WTC11 (cell line): Measurements from ENCODE around the gene C11orf87. TPM values are rescaled to one million over a fixed set of nuclear protein-coding genes. Genes with fewer than 3 reads are reported as not detected.

Experiments used
- ATAC-seq: fragments of 200-7000 bp; cut with Tn5 transposase; 2 replicates; pipeline ENCODE4 v1.10.0; 2021; ENCODE audit warnings: mild to moderate bottlenecking, moderate library complexity
- CTCF ChIA-PET: fragments of 300-600 bp; sonication (Branson Sonifier 250); formaldehyde crosslinking; loops from one replicate; lab custom pipeline; 2021; ENCODE audit warnings: antibody characterized with exemption; lab: Charles Lee
- POLR2A ChIA-PET: fragments of 350-600 bp; sonication (Branson Sonifier 250); formaldehyde crosslinking; loops from one replicate; lab custom pipeline; 2021; ENCODE audit warnings: antibody characterized with exemption; lab: Charles Lee
- DNase-seq: peaks from one replicate; pipeline ENCODE4 v3.0.0; 2021; ENCODE audit warnings: low spot score
- H3K27ac Mint-ChIP-seq: 2 replicates; pipeline ENCODE4 v1.8.0; 2021; ENCODE audit warnings: mixed read lengths
- H3K27me3 Mint-ChIP-seq: 2 replicates; pipeline ENCODE4 v1.8.0; 2021; ENCODE audit warnings: low read depth, mild to moderate bottlenecking, moderate library complexity, mixed read lengths
- H3K36me3 Mint-ChIP-seq: 2 replicates; pipeline ENCODE4 v1.8.0; 2021; ENCODE audit warnings: mixed read lengths
- H3K4me1 Mint-ChIP-seq: 2 replicates; pipeline ENCODE4 v1.8.0; 2022; ENCODE audit warnings: mixed read lengths
- H3K4me3 Mint-ChIP-seq: 2 replicates; pipeline ENCODE4 v1.8.0; 2021; ENCODE audit warnings: mild to moderate bottlenecking, moderate library complexity, mixed read lengths
- H3K9me3 Mint-ChIP-seq: 2 replicates; pipeline ENCODE4 v1.8.0; 2021; ENCODE audit warnings: mixed read lengths
- CBFB ChIP-seq: sonication (generic); formaldehyde crosslinking; IDR thresholded peaks from 2 replicates; pipeline ENCODE4 v1.8.1; 2022; ENCODE audit warnings: mild to moderate bottlenecking, low read depth, missing genetic modification reagents
- EMX1 ChIP-seq: fragments of 250-450 bp; sonication (Bioruptor Pico); IDR thresholded peaks from 2 replicates; pipeline ENCODE4 v1.8.0; 2021; ENCODE audit warnings: mild to moderate bottlenecking
- ETV6 ChIP-seq: sonication (generic); formaldehyde crosslinking; IDR thresholded peaks from 2 replicates; pipeline ENCODE4 v1.8.1; 2022; ENCODE audit warnings: mild to moderate bottlenecking, missing genetic modification reagents
- FOXJ3 ChIP-seq: sonication (generic); formaldehyde crosslinking; IDR thresholded peaks from 2 replicates; pipeline ENCODE4 v1.9.0; 2021; ENCODE audit warnings: missing genetic modification reagents, mild to moderate bottlenecking, borderline replicate concordance
- FOXK1 ChIP-seq: sonication (generic); formaldehyde crosslinking; IDR thresholded peaks from 2 replicates; pipeline ENCODE4 v1.8.0; 2022; ENCODE audit warnings: mild to moderate bottlenecking, moderate library complexity, missing genetic modification reagents
- GRHL2 ChIP-seq: fragments of 250-450 bp; sonication (Bioruptor Pico); IDR thresholded peaks from 2 replicates; pipeline ENCODE4 v1.8.0; 2022; ENCODE audit warnings: mild to moderate bottlenecking, moderate library complexity; ENCODE audit not compliant: insufficient replicate concordance, severe bottlenecking
- JUN ChIP-seq: sonication (generic); formaldehyde crosslinking; IDR thresholded peaks from 2 replicates; pipeline ENCODE4 v1.8.0; 2023; ENCODE audit warnings: mild to moderate bottlenecking, missing genetic modification reagents
- MXD4 ChIP-seq: fragments of 250-450 bp; sonication (Bioruptor Pico); IDR thresholded peaks from 2 replicates; pipeline ENCODE4 v1.8.0; 2021; ENCODE audit warnings: mild to moderate bottlenecking, moderate library complexity, borderline replicate concordance
- NFATC4 ChIP-seq: fragments of 250-450 bp; sonication (Bioruptor Pico); IDR thresholded peaks from 2 replicates; pipeline ENCODE4 v1.9.0; 2021; ENCODE audit warnings: mild to moderate bottlenecking
- NFE2L1 ChIP-seq: sonication (generic); formaldehyde crosslinking; IDR thresholded peaks from 2 replicates; pipeline ENCODE4 v1.8.1; 2023; ENCODE audit warnings: missing genetic modification reagents
- NFYB ChIP-seq: sonication (generic); formaldehyde crosslinking; conservative IDR thresholded peaks from 2 replicates; pipeline ENCODE4 v1.8.0; 2022; ENCODE audit warnings: low read depth, missing genetic modification reagents
- NR3C1 ChIP-seq: sonication (generic); formaldehyde crosslinking; conservative IDR thresholded peaks from 2 replicates; pipeline ENCODE4 v1.8.1; 2023; ENCODE audit warnings: low read depth, mild to moderate bottlenecking, missing genetic modification reagents
- OVOL2 ChIP-seq: fragments of 250-450 bp; sonication (Bioruptor Pico); IDR thresholded peaks from 2 replicates; pipeline ENCODE4 v1.9.0; 2021; ENCODE audit warnings: mild to moderate bottlenecking, borderline replicate concordance
- TEAD4 ChIP-seq: sonication (generic); formaldehyde crosslinking; IDR thresholded peaks from 2 replicates; pipeline ENCODE4 v1.8.0; 2022; ENCODE audit warnings: mild to moderate bottlenecking, missing genetic modification reagents
- TP53 ChIP-seq: sonication (generic); formaldehyde crosslinking; IDR thresholded peaks from 2 replicates; pipeline ENCODE4 v1.8.1; 2023; ENCODE audit warnings: mild to moderate bottlenecking, missing genetic modification reagents
- ZBTB21 ChIP-seq: sonication (generic); formaldehyde crosslinking; IDR thresholded peaks from 2 replicates; pipeline ENCODE4 v1.8.1; 2023; ENCODE audit warnings: mild to moderate bottlenecking, missing genetic modification reagents, borderline replicate concordance
- ZNF138 ChIP-seq: sonication (generic); formaldehyde crosslinking; conservative IDR thresholded peaks from 2 replicates; pipeline ENCODE4 v1.8.1; 2022; ENCODE audit warnings: mild to moderate bottlenecking, moderate library complexity, missing genetic modification reagents
- ZNF416 ChIP-seq: fragments of 250-450 bp; sonication (Bioruptor Pico); IDR thresholded peaks from 2 replicates; pipeline ENCODE4 v1.9.0; 2021; ENCODE audit warnings: mild to moderate bottlenecking, inconsistent platforms
- total RNA-seq: library from RNA; stranded (reverse); gene quantifications from 3 replicates; pipeline ENCODE4 v1.2.3, GENCODE V29; 2021
- TF ChIP-seq, protein P1 (sequence below): fragments of 250-450 bp; sonication (Bioruptor Pico); IDR thresholded peaks from 2 replicates; pipeline ENCODE4 v1.9.0; 2021; ENCODE audit warnings: mild to moderate bottlenecking, borderline replicate concordance
- TF ChIP-seq, protein P2 (sequence below): sonication (generic); formaldehyde crosslinking; IDR thresholded peaks from 2 replicates; pipeline ENCODE4 v1.8.0; 2023; ENCODE audit warnings: missing genetic modification reagents
- TF ChIP-seq, protein P3 (sequence below): sonication (generic); formaldehyde crosslinking; IDR thresholded peaks from 2 replicates; pipeline ENCODE4 v1.8.1; 2022; ENCODE audit warnings: mild to moderate bottlenecking, missing genetic modification reagents, moderate library complexity, borderline replicate concordance
- TF ChIP-seq, protein P4 (sequence below): fragments of 250-450 bp; sonication (Bioruptor Pico); IDR thresholded peaks from 2 replicates; pipeline ENCODE4 v1.9.0; 2021; ENCODE audit warnings: moderate library complexity, mild to moderate bottlenecking, inconsistent platforms, borderline replicate concordance
- TF ChIP-seq, protein P5 (sequence below): sonication (generic); formaldehyde crosslinking; IDR thresholded peaks from 2 replicates; pipeline ENCODE4 v1.8.1; 2023; ENCODE audit warnings: mild to moderate bottlenecking, moderate library complexity, missing genetic modification reagents
- TF ChIP-seq, protein P6 (sequence below): fragments of 250-450 bp; sonication (Bioruptor Pico); IDR thresholded peaks from 2 replicates; pipeline ENCODE4 v2.1.2; 2022; ENCODE audit warnings: mild to moderate bottlenecking, moderate library complexity
- TF ChIP-seq, protein P7 (sequence below): fragments of 250-450 bp; sonication (Bioruptor Pico); conservative IDR thresholded peaks from 2 replicates; pipeline ENCODE4 v1.9.0; 2021; ENCODE audit warnings: mild to moderate bottlenecking

The C11orf87 gene
- total RNA-seq, 1 experiment from 2014 or later: 0.20 TPM

DNA sequence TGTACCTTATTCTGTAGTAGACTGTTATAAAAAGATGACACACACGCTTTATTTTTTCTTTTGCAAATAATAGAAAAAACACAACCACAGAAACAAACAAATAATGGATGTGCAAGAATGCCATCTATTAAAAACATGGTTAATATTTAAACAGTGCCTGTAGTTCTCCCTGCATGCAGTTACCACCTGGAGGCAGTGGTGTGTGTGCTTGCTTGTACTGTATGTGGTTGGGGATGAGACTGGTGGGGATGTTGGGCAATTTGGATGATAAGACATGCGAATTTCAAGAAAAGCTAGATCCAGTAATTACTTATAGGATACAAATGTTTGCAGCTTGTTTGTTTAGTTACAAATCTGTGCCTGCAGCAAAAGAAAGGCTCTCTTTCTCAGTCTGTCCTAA lies 3.6 kb downstream of the C11orf87 start (continued):
- TF ChIP-seq, protein P1, sequence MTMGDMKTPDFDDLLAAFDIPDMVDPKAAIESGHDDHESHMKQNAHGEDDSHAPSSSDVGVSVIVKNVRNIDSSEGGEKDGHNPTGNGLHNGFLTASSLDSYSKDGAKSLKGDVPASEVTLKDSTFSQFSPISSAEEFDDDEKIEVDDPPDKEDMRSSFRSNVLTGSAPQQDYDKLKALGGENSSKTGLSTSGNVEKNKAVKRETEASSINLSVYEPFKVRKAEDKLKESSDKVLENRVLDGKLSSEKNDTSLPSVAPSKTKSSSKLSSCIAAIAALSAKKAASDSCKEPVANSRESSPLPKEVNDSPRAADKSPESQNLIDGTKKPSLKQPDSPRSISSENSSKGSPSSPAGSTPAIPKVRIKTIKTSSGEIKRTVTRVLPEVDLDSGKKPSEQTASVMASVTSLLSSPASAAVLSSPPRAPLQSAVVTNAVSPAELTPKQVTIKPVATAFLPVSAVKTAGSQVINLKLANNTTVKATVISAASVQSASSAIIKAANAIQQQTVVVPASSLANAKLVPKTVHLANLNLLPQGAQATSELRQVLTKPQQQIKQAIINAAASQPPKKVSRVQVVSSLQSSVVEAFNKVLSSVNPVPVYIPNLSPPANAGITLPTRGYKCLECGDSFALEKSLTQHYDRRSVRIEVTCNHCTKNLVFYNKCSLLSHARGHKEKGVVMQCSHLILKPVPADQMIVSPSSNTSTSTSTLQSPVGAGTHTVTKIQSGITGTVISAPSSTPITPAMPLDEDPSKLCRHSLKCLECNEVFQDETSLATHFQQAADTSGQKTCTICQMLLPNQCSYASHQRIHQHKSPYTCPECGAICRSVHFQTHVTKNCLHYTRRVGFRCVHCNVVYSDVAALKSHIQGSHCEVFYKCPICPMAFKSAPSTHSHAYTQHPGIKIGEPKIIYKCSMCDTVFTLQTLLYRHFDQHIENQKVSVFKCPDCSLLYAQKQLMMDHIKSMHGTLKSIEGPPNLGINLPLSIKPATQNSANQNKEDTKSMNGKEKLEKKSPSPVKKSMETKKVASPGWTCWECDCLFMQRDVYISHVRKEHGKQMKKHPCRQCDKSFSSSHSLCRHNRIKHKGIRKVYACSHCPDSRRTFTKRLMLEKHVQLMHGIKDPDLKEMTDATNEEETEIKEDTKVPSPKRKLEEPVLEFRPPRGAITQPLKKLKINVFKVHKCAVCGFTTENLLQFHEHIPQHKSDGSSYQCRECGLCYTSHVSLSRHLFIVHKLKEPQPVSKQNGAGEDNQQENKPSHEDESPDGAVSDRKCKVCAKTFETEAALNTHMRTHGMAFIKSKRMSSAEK (CRISPR knock-in tag): no peak
- TF ChIP-seq NFYB (no peak), NFE2L1 (CRISPR knock-in tag) (no peak), MXD4 (no peak), ETV6 (CRISPR knock-in tag) (no peak), NR3C1 (CRISPR knock-in tag) (no peak), JUN (no peak), NFATC4 (CRISPR knock-in tag) (no peak), ZBTB21 (no peak), OVOL2 (CRISPR knock-in tag) (no peak)
- TF ChIP-seq, protein P2, sequence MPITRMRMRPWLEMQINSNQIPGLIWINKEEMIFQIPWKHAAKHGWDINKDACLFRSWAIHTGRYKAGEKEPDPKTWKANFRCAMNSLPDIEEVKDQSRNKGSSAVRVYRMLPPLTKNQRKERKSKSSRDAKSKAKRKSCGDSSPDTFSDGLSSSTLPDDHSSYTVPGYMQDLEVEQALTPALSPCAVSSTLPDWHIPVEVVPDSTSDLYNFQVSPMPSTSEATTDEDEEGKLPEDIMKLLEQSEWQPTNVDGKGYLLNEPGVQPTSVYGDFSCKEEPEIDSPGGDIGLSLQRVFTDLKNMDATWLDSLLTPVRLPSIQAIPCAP: no peak
- TF ChIP-seq, protein P3, sequence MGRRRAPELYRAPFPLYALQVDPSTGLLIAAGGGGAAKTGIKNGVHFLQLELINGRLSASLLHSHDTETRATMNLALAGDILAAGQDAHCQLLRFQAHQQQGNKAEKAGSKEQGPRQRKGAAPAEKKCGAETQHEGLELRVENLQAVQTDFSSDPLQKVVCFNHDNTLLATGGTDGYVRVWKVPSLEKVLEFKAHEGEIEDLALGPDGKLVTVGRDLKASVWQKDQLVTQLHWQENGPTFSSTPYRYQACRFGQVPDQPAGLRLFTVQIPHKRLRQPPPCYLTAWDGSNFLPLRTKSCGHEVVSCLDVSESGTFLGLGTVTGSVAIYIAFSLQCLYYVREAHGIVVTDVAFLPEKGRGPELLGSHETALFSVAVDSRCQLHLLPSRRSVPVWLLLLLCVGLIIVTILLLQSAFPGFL (CRISPR knock-in tag): no peak

DNA sequence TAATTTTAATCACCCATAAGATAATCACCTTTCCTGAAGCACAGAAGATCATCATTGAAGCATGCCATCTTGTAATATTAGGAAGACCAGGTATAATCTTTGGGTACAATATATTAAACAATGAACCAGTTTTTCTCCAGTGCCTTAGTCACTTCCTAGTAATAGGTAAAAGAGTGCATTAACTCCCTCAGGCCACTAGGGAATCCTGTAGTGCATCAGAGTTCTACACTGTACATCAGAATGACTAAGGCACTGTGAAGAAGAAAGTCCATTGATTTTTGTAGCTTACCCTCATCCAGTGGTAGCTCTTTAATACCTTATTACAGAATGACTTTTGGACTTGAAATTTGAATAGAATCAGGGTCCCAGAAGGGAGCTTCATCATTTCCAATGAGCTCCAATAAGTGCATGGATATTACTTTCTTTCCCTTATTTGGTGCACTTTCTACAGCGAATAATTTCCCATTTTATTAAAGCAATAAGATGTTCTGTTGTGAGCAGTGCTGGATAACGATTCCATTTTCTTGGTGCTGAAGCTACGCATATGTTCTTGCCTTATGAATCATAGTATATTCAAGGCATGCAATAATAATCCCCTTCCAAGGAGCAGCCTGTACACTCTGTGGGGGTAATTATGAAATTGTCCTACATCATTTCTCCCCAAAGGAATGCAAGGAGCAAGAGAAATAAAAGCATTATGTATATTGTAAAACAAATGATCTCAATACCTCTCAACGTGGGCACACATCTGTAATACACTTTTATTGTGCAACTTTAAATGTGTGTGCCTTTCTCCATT lies 4.7 kb downstream of the C11orf87 start:
- ATAC-seq (no peak), DNase-seq (no peak)
- Mint-ChIP-seq H3K4me1 (peaks cover 11% of the 10 kb centered on the region; the same call in 1 of the 2 replicates), H3K36me3 (no peaks in the 10 kb centered on the region), H3K27ac (no peak overlapping the region), H3K9me3 (no peaks in the 10 kb centered on the region), H3K27me3 (peaks cover 51% of the 10 kb centered on the region), H3K4me3 (no peak overlapping the region)
- ChIA-PET POLR2A (no interaction called here), CTCF (interaction anchor here (1.0 to 1.3 kb wide), 3 partner anchors 10 to 271 kb away, joined by 3 to 4 read pairs (median 3); no protein-coding TSS in a partner anchor)
- TF ChIP-seq, protein P4, sequence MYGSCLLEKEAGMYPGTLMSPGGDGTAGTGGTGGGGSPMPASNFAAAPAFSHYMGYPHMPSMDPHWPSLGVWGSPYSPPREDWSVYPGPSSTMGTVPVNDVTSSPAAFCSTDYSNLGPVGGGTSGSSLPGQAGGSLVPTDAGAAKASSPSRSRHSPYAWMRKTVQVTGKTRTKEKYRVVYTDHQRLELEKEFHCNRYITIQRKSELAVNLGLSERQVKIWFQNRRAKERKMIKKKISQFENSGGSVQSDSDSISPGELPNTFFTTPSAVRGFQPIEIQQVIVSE (CRISPR knock-in tag): no peak
- TF ChIP-seq FOXK1 (CRISPR knock-in tag) (no peak), TEAD4 (CRISPR knock-in tag) (no peak), ZNF416 (CRISPR knock-in tag) (no peak), GRHL2 (no peak), ZNF138 (CRISPR knock-in tag) (no peak), EMX1 (CRISPR knock-in tag) (no peak), CBFB (CRISPR knock-in tag) (no peak), FOXJ3 (CRISPR knock-in tag) (no peak), NR3C1 (CRISPR knock-in tag) (no peak), TP53 (CRISPR knock-in tag) (no peak)
- TF ChIP-seq, protein P5, sequence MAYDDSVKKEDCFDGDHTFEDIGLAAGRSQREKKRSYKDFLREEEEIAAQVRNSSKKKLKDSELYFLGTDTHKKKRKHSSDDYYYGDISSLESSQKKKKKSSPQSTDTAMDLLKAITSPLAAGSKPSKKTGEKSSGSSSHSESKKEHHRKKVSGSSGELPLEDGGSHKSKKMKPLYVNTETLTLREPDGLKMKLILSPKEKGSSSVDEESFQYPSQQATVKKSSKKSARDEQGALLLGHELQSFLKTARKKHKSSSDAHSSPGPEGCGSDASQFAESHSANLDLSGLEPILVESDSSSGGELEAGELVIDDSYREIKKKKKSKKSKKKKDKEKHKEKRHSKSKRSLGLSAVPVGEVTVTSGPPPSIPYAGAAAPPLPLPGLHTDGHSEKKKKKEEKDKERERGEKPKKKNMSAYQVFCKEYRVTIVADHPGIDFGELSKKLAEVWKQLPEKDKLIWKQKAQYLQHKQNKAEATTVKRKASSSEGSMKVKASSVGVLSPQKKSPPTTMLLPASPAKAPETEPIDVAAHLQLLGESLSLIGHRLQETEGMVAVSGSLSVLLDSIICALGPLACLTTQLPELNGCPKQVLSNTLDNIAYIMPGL: no peak
- TF ChIP-seq, protein P6, sequence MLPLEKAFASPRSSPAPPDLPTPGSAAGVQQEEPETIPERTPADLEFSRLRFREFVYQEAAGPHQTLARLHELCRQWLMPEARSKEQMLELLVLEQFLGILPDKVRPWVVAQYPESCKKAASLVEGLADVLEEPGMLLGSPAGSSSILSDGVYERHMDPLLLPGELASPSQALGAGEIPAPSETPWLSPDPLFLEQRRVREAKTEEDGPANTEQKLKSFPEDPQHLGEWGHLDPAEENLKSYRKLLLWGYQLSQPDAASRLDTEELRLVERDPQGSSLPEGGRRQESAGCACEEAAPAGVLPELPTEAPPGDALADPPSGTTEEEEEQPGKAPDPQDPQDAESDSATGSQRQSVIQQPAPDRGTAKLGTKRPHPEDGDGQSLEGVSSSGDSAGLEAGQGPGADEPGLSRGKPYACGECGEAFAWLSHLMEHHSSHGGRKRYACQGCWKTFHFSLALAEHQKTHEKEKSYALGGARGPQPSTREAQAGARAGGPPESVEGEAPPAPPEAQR: no peak
- TF ChIP-seq, protein P7, sequence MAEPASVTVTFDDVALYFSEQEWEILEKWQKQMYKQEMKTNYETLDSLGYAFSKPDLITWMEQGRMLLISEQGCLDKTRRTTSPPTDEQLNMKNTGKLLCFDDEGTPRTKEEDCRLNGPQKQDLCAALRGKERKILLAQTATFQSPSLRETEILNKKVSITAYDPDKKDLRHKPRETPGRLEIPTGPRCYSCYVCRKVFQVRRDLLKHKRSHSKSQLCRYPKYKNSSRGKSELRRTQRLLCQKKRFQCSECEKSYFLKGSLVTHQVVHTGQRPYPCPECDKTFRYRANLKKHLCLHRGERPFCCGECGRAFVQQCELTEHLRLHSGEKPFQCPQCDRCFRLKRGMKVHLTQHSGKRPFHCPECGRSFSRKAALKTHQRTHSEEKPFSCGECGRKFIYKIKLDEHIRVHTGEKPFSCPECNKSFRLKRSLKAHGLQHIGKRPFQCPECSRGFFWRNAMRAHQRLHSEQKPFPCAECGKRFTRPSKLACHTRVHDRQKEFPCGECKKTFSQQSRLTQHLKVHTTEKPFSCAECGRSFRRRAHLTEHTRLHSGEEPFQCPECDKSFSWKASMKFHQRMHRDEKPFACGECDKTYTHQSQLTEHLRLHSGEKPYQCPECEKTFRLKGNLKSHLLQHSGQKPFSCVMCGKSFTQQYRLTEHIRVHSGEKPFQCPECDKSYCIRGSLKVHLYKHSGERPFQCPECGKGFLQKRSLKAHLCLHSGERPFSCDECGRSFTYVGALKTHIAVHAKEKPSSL (CRISPR knock-in tag): no peak
